ENCODE data around the gene ADGRD1.

ADGRD1 gene

GRCh38 chr12:131003716-131004045, 50.0 kb downstream of the ADGRD1 start:
- peaks cover 26% of the 10 kb centered on the region for H3K4me1 ChIP-seq (ENCODE audit: control insufficient read depth, low read length)
- H3K9me2 ChIP-seq (replicated peaks; ENCODE audit: control insufficient read depth, low read length) = no peaks in the 10 kb centered on the region
- H3K27ac ChIP-seq (ENCODE audit: low read depth, low read length) = no peak overlapping the region
- H3F3A ChIP-seq (ENCODE audit: control insufficient read depth, insufficient read depth) = no peaks in the 10 kb centered on the region
- no peaks in the 10 kb centered on the region for H3K79me2 ChIP-seq (ENCODE audit: control insufficient read depth, low read length)
- no peak overlapping the region for H3K4me3 ChIP-seq (ENCODE audit: low read length)
- no peaks in the 10 kb centered on the region for H3K36me3 ChIP-seq (ENCODE audit: control insufficient read depth, low read length)
- TF ChIP-seq CTCF (IDR thresholded peaks at IDR 0.05; ENCODE audit: low read depth, low read length, poor library complexity, severe bottlenecking) = no peak
- no peak for TF ChIP-seq EZH2phosphoT487 (IDR thresholded peaks at IDR 0.05; ENCODE audit: borderline replicate concordance, low read length)
- no peaks in the 10 kb centered on the region for H4K20me1 ChIP-seq (ENCODE audit: control insufficient read depth, insufficient read depth, low read depth, low read length)
- H3K27me3 ChIP-seq (ENCODE audit: control insufficient read depth, low read length) = no peaks in the 10 kb centered on the region
- H3K9me3 ChIP-seq (ENCODE audit: control insufficient read depth, insufficient read depth, low read length) = no peaks in the 10 kb centered on the region
- H3K4me2 ChIP-seq (ENCODE audit: low read length) = no peak overlapping the region

GRCh38 chr12:131004166-131004565, 50.5 kb downstream of the ADGRD1 start:
- Histone ChIP-seq H3F3A (ENCODE audit: control insufficient read depth, insufficient read depth) (no peaks in the 10 kb centered on the region), H3K27me3 (ENCODE audit: control insufficient read depth, low read length) (no peaks in the 10 kb centered on the region), H3K4me1 (ENCODE audit: control insufficient read depth, low read length) (peaks cover 21% of the 10 kb centered on the region), H3K79me2 (ENCODE audit: control insufficient read depth, low read length) (no peaks in the 10 kb centered on the region), H4K20me1 (ENCODE audit: control insufficient read depth, insufficient read depth, low read depth, low read length) (no peaks in the 10 kb centered on the region), H3K9me3 (ENCODE audit: control insufficient read depth, insufficient read depth, low read length) (no peaks in the 10 kb centered on the region), H3K4me2 (ENCODE audit: low read length) (no peak overlapping the region), H3K4me3 (ENCODE audit: low read length) (no peak overlapping the region), H3K9me2 (replicated peaks; ENCODE audit: control insufficient read depth, low read length) (no peaks in the 10 kb centered on the region), H3K27ac (ENCODE audit: low read depth, low read length) (no peak overlapping the region), H3K36me3 (ENCODE audit: control insufficient read depth, low read length) (no peaks in the 10 kb centered on the region)
- TF ChIP-seq EZH2phosphoT487 (IDR thresholded peaks at IDR 0.05; ENCODE audit: borderline replicate concordance, low read length) = no peak
- no peak for TF ChIP-seq CTCF (IDR thresholded peaks at IDR 0.05; ENCODE audit: low read depth, low read length, poor library complexity, severe bottlenecking)

GRCh38 chr12:131005161-131006035, 51.7 kb downstream of the ADGRD1 start:
- Histone ChIP-seq H3K9me3 (ENCODE audit: control insufficient read depth, insufficient read depth, low read length) (no peaks in the 10 kb centered on the region), H4K20me1 (ENCODE audit: control insufficient read depth, insufficient read depth, low read depth, low read length) (no peaks in the 10 kb centered on the region), H3K27ac (ENCODE audit: low read depth, low read length) (no peak overlapping the region), H3K9me2 (replicated peaks; ENCODE audit: control insufficient read depth, low read length) (no peaks in the 10 kb centered on the region), H3K4me2 (ENCODE audit: low read length) (no peak overlapping the region), H3K27me3 (ENCODE audit: control insufficient read depth, low read length) (no peaks in the 10 kb centered on the region), H3K79me2 (ENCODE audit: control insufficient read depth, low read length) (no peaks in the 10 kb centered on the region), H3K4me3 (ENCODE audit: low read length) (no peak overlapping the region), H3K36me3 (ENCODE audit: control insufficient read depth, low read length) (no peaks in the 10 kb centered on the region), H3K4me1 (ENCODE audit: control insufficient read depth, low read length) (peaks cover 17% of the 10 kb centered on the region), H3F3A (ENCODE audit: control insufficient read depth, insufficient read depth) (no peaks in the 10 kb centered on the region)
- TF ChIP-seq EZH2phosphoT487 (IDR thresholded peaks at IDR 0.05; ENCODE audit: borderline replicate concordance, low read length) (no peak), CTCF (IDR thresholded peaks at IDR 0.05; ENCODE audit: low read depth, low read length, poor library complexity, severe bottlenecking) (no peak)
